Measurements from ENCODE around the gene HDDC3. TPM values are rescaled to one million over a fixed set of nuclear protein-coding genes. Genes with fewer than 3 reads are reported as not detected.

The HDDC3 gene
- total and polyA plus RNA-seq, 2 donors (not counting 3 experiments of a cell fraction or from before 2014, with no cell fraction given): 16.0 to 20.2 TPM

DNA sequence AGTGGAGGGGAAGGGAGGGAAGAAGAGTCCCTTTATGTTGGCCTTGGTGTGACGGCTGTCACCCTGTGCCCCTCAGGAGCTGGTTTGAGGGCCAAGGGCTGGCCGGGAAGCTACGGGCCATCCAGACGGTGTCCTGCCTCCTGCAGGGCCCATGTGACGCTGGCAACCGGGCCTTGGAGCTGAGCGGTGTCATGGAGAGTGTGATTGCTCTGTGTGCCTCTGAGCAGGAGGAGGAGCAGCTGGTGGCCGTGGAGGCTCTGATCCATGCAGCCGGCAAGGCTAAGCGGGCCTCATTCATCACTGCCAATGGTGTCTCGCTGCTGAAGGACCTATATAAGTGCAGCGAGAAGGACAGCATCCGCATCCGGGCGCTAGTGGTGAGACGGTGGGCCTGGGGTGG, 14.2 kb upstream of the HDDC3 start:
- no peak for FAIRE-seq
- CTCF ChIA-PET: interaction anchor here (0.6 to 2.8 kb wide), 5 partner anchors 9 to 103 kb away, joined by 3 to 24 read pairs (median 4); partner anchors contain the start of genes RCCD1 and UNC45A
- no peaks in the 10 kb centered on the region for H3K27me3 ChIP-seq (ENCODE audit: control insufficient read depth in 2 of 2, insufficient read depth in 2 of 2, low read length in 2 of 2)

More for the DNA sequence above, 14.2 kb upstream of the HDDC3 start:
- Histone ChIP-seq H3K79me2 (ENCODE audit: control insufficient read depth, insufficient read depth, low read length) (no peaks in the 10 kb centered on the region), H3K9me1 (replicated peaks; ENCODE audit: control insufficient read depth, extremely low read depth, insufficient read depth, low read length) (no peaks in the 10 kb centered on the region), H3K4me1 (ENCODE audit: control insufficient read depth, extremely low read depth, insufficient read depth, low read length) (peaks cover 10% of the 10 kb centered on the region), H4K20me1 (replicated peaks; ENCODE audit: control insufficient read depth, extremely low read depth, insufficient read depth, low read length) (no peaks in the 10 kb centered on the region), H3K4me3 (replicated peaks in 1 of 3; ENCODE audit: insufficient read depth in 1 of 3, low read depth in 1 of 3, low read length in 3 of 3) (no peak overlapping the region), H3K4me2 (ENCODE audit: insufficient read depth, low read length) (no peak overlapping the region), H3K36me3 (ENCODE audit: control insufficient read depth in 2 of 2, extremely low read depth in 1 of 2, insufficient read depth in 2 of 2, low read length in 2 of 2) (peaks cover 22 to 62% of the 10 kb centered on the region in 2 experiments), H3K9me3 (replicated peaks; ENCODE audit: control insufficient read depth, insufficient read depth, low read length) (no peaks in the 10 kb centered on the region), H2AFZ (ENCODE audit: low read depth, low read length) (no peak overlapping the region), H3K27ac (ENCODE audit: insufficient read depth, low read depth, low read length) (no peak overlapping the region), H3K9ac (replicated peaks; ENCODE audit: extremely low read depth, insufficient read depth, low read length) (no peak overlapping the region)
- no peak for DNase-seq (ENCODE audit: low read depth, low spot score)
- intact Hi-C loops (cut with micrococcal nuclease) (no loop called here), dilution Hi-C loops (cut with MboI; ENCODE audit: extremely low pct_ligation_motif_present, low sequenced_read_pairs) (no loop called here)
- TF ChIP-seq, protein P1, sequence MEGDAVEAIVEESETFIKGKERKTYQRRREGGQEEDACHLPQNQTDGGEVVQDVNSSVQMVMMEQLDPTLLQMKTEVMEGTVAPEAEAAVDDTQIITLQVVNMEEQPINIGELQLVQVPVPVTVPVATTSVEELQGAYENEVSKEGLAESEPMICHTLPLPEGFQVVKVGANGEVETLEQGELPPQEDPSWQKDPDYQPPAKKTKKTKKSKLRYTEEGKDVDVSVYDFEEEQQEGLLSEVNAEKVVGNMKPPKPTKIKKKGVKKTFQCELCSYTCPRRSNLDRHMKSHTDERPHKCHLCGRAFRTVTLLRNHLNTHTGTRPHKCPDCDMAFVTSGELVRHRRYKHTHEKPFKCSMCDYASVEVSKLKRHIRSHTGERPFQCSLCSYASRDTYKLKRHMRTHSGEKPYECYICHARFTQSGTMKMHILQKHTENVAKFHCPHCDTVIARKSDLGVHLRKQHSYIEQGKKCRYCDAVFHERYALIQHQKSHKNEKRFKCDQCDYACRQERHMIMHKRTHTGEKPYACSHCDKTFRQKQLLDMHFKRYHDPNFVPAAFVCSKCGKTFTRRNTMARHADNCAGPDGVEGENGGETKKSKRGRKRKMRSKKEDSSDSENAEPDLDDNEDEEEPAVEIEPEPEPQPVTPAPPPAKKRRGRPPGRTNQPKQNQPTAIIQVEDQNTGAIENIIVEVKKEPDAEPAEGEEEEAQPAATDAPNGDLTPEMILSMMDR (IDR thresholded peaks at IDR 0.05; ENCODE audit: extremely low read depth in 1 of 2, insufficient read depth in 1 of 2, low read depth in 1 of 2, low read length in 2 of 2): no peak
- TF ChIP-seq JUN (IDR thresholded peaks at IDR 0.05; ENCODE audit: borderline replicate concordance, insufficient read depth, insufficient read length, low read depth): no peak
- TF ChIP-seq POLR2A (IDR thresholded peaks at IDR 0.05; ENCODE audit: low read depth, low read length): no peak
- TF ChIP-seq, protein P2, sequence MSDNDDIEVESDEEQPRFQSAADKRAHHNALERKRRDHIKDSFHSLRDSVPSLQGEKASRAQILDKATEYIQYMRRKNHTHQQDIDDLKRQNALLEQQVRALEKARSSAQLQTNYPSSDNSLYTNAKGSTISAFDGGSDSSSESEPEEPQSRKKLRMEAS (IDR thresholded peaks at IDR 0.05; ENCODE audit: insufficient read depth, insufficient read length): no peak
- no peak for TF ChIP-seq EZH2 (IDR thresholded peaks at IDR 0.05; ENCODE audit: borderline replicate concordance, low read depth, low read length, severe bottlenecking)
- no peak for TF ChIP-seq GATA2 (IDR thresholded peaks at IDR 0.05; ENCODE audit: insufficient read depth, insufficient read length, low read depth, low read length)
- TF ChIP-seq POLR2AphosphoS5 (IDR thresholded peaks at IDR 0.05; ENCODE audit: insufficient read depth, low read depth, low read length): no peak
- no peak for TF ChIP-seq FOS (IDR thresholded peaks at IDR 0.05; ENCODE audit: borderline replicate concordance, insufficient read depth, low read length)
- no peak for TF ChIP-seq MYC (IDR thresholded peaks at IDR 0.05; ENCODE audit: low read depth, low read length)
- POLR2A ChIA-PET: no interaction called here
- BruUV-seq (replicated peaks): no TSS peak
